Central memory CD4-positive, alpha-beta T cell (primary cell): ENCODE measurements around the gene ATP5PB.

ENCODE experiments used
- DNase-seq: peaks from one replicate; pipeline ENCODE4 v3.0.0; 2022

The ATP5PB gene

DNA sequence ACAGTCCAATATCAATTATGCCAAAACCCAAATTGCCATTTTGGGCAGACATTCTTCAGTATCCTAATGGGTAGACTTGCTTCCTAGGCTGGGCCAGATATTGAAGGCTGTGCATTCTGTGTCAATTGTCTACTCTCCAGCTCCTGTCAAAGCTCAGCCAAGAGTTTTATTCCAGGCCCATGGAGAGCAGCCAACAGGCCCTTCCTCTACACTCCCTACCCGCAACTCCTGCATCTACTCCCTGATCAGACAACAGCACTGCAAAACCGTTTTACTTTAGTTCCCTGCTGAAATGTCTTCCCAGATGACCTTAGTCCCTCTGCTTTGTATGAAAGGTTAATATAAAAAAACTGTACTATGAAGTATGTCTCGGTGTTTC lies 60.7 kb downstream of the ATP5PB start:
- no peak for DNase-seq

DNA sequence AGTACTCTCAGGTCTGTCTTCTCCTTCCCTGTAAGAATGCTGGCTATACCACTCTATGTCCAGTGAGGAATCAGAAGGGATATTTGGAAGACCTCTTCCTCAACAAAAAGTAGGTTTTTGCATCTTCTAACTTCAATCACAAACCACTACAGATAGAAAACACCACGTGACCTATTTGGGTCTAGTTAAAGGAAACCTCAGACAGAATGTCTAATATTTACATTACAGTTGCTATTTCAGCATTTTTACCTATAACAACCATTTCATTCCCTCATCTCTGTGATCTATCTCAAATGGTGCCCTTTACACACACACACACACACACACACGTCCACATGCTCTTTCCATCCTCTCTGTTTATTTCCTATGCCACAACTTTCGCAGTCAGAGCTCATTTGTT lies 62.1 kb downstream of the ATP5PB start:
- DNase-seq, result peak; percentile 52
